Measurements from ENCODE around the gene SLC7A11. TPM values are rescaled to one million over a fixed set of nuclear protein-coding genes. Genes with fewer than 3 reads are reported as not detected.

Gene SLC7A11
- total and polyA plus RNA-seq, 2 donors (not counting 1 experiment from before 2014, with no cell fraction given): 9.6 to 74.8 TPM

DNA sequence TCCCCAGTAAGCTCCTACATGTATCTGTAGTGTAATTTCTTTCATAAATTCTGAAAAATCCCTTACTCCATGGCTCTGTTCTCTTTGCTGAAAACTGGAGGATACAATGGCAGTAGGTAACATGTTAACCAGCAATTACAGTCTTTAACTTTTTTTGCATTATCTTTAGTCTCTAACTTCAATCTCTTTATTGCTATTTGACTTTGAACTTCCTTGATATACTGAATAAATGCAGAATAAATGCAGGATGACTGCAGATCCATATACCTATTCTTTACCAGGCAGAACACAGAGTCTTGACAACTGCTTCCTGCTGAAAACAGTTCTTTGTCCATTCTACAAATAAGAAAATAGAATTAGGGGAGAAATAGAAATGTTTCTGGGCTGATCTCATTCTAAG, 101.3 kb downstream of the SLC7A11 start:
- no peaks in the 10 kb centered on the region for H3K4me1 ChIP-seq (ENCODE audit: control insufficient read depth, extremely low read depth, insufficient read depth, low read length)
- H2AFZ ChIP-seq (ENCODE audit: low read length): no peak overlapping the region
- H3K79me2 ChIP-seq (ENCODE audit: control insufficient read depth, insufficient read depth, low read length): no peaks in the 10 kb centered on the region
- no peak overlapping the region for H3K4me3 ChIP-seq (replicated peaks in 1 of 4; ENCODE audit: control extremely low read depth in 1 of 4, insufficient read depth in 1 of 4, low read depth in 3 of 4, low read length in 4 of 4)
- no peak overlapping the region for H3K4me2 ChIP-seq (ENCODE audit: extremely low read depth, insufficient read depth, low read length)
- H3K9ac ChIP-seq (ENCODE audit: insufficient read depth, low read length): no peak overlapping the region
- no peak for TF ChIP-seq CTCF (conservative IDR thresholded peaks at IDR 0.05 in 1 of 2, IDR thresholded peaks at IDR 0.05 in 1 of 2; ENCODE audit: low read depth in 1 of 2, low read length in 2 of 2)
- TF ChIP-seq EZH2 (IDR thresholded peaks at IDR 0.05; ENCODE audit: low read length, missing control alignments): no peak
- H3K9me3 ChIP-seq (ENCODE audit: control insufficient read depth, insufficient read depth, low read depth, low read length): no peaks in the 10 kb centered on the region
- no peaks in the 10 kb centered on the region for H3K36me3 ChIP-seq (ENCODE audit: control insufficient read depth, insufficient read depth, low read length)
- no peak for DNase-seq (ENCODE audit: low read depth in 2 of 2)
- H3K27me3 ChIP-seq (ENCODE audit: control insufficient read depth, insufficient read depth, low read length): no peaks in the 10 kb centered on the region
- H4K20me1 ChIP-seq (ENCODE audit: control insufficient read depth, extremely low read depth, insufficient read depth, low read length): no peaks in the 10 kb centered on the region
- H3K27ac ChIP-seq (ENCODE audit: insufficient read depth, low read length): no peak overlapping the region

- H3K9ac ChIP-seq (ENCODE audit: insufficient read depth, low read length): no peak overlapping the region
- DNase-seq (ENCODE audit: low read depth in 2 of 2): no peak
- no peaks in the 10 kb centered on the region for H3K4me1 ChIP-seq (ENCODE audit: control insufficient read depth, extremely low read depth, insufficient read depth, low read length)
- no peaks in the 10 kb centered on the region for H3K79me2 ChIP-seq (ENCODE audit: control insufficient read depth, insufficient read depth, low read length)
- H3K4me3 ChIP-seq (replicated peaks in 1 of 4; ENCODE audit: control extremely low read depth in 1 of 4, insufficient read depth in 1 of 4, low read depth in 3 of 4, low read length in 4 of 4): no peak overlapping the region
- no peak overlapping the region for H3K27ac ChIP-seq (ENCODE audit: insufficient read depth, low read length)
- no peak overlapping the region for H3K4me2 ChIP-seq (ENCODE audit: extremely low read depth, insufficient read depth, low read length)
- no peaks in the 10 kb centered on the region for H3K27me3 ChIP-seq (ENCODE audit: control insufficient read depth, insufficient read depth, low read length)
- no peak overlapping the region for H2AFZ ChIP-seq (ENCODE audit: low read length)
- H3K9me3 ChIP-seq (ENCODE audit: control insufficient read depth, insufficient read depth, low read depth, low read length): no peaks in the 10 kb centered on the region
- TF ChIP-seq EZH2 (IDR thresholded peaks at IDR 0.05; ENCODE audit: low read length, missing control alignments): no peak
- TF ChIP-seq CTCF (conservative IDR thresholded peaks at IDR 0.05 in 1 of 2, IDR thresholded peaks at IDR 0.05 in 1 of 2; ENCODE audit: low read depth in 1 of 2, low read length in 2 of 2): no peak
- H4K20me1 ChIP-seq (ENCODE audit: control insufficient read depth, extremely low read depth, insufficient read depth, low read length): no peaks in the 10 kb centered on the region
- no peaks in the 10 kb centered on the region for H3K36me3 ChIP-seq (ENCODE audit: control insufficient read depth, insufficient read depth, low read length)
Observed at GRCh38 chr4:138138774-138139173, 103.4 kb downstream of the SLC7A11 start.

GRCh38 chr4:138135610-138136009, 106.5 kb downstream of the SLC7A11 start:
- no peak overlapping the region for H3K4me3 ChIP-seq (replicated peaks in 1 of 4; ENCODE audit: control extremely low read depth in 1 of 4, insufficient read depth in 1 of 4, low read depth in 3 of 4, low read length in 4 of 4)
- no peak overlapping the region for H3K4me2 ChIP-seq (ENCODE audit: extremely low read depth, insufficient read depth, low read length)
- no peak overlapping the region for H2AFZ ChIP-seq (ENCODE audit: low read length)
- H3K27ac ChIP-seq (ENCODE audit: insufficient read depth, low read length): no peak overlapping the region
- no peaks in the 10 kb centered on the region for H3K79me2 ChIP-seq (ENCODE audit: control insufficient read depth, insufficient read depth, low read length)
- no peaks in the 10 kb centered on the region for H3K27me3 ChIP-seq (ENCODE audit: control insufficient read depth, insufficient read depth, low read length)
- no peak overlapping the region for H3K9ac ChIP-seq (ENCODE audit: insufficient read depth, low read length)
- no peak for TF ChIP-seq EZH2 (IDR thresholded peaks at IDR 0.05; ENCODE audit: low read length, missing control alignments)
- no peak for TF ChIP-seq CTCF (conservative IDR thresholded peaks at IDR 0.05 in 1 of 2, IDR thresholded peaks at IDR 0.05 in 1 of 2; ENCODE audit: low read depth in 1 of 2, low read length in 2 of 2)
- no peaks in the 10 kb centered on the region for H3K4me1 ChIP-seq (ENCODE audit: control insufficient read depth, extremely low read depth, insufficient read depth, low read length)
- H4K20me1 ChIP-seq (ENCODE audit: control insufficient read depth, extremely low read depth, insufficient read depth, low read length): no peaks in the 10 kb centered on the region
- no peaks in the 10 kb centered on the region for H3K9me3 ChIP-seq (ENCODE audit: control insufficient read depth, insufficient read depth, low read depth, low read length)
- DNase-seq (ENCODE audit: low read depth in 2 of 2): no peak
- no peaks in the 10 kb centered on the region for H3K36me3 ChIP-seq (ENCODE audit: control insufficient read depth, insufficient read depth, low read length)
